K562 (cell line): ENCODE measurements around the gene SORCS2. TPM values are rescaled to one million over a fixed set of nuclear protein-coding genes. Genes with fewer than 3 reads are reported as not detected.

Experiments
- ATAC-seq: fragments of 200-7000 bp; cut with Tn5 transposase; 3 replicates; pipeline ENCODE4 v1.9.1; 2020; ENCODE audit warnings: moderate library complexity
- BruUV-seq: library from RNA; stranded (reverse); fragments of 400-500 nt; replicated peaks from 2 replicates; lab custom pipeline; 2021; lab: Mats Ljungman, UMichigan
- CTCF ChIA-PET: fragments of 300-600 bp; formaldehyde crosslinking; extraction: SDS; loops from one replicate; lab custom pipeline; 2021; ENCODE audit warnings: low intra/inter-chr PET ratio; lab: Yijun Ruan, JAX
- POLR2A ChIA-PET: fragments of 300-600, 350-650 bp; sonication (Branson Sonifier 250); formaldehyde crosslinking; extraction: SDS; loops from one replicate; lab custom pipeline; 2021; ENCODE audit warnings: antibody characterized with exemption, inconsistent platforms; lab: Yijun Ruan, JAX
- DNase-seq, 4 experiments: peaks; one replicate each; pipeline versions ENCODE4 v3.0.0 to v3.0.0-alpha.2; 2011 to 2018; ENCODE audit warnings: low spot score in 3 of 4, mixed read lengths in 3 of 4; ENCODE audit errors: extremely low read depth in 1 of 4
- FAIRE-seq: peaks from 2 replicates; lab custom pipeline; 2011; peaks lifted over from hg19 to GRCh38; lab: Jason Lieb, UNC
- H2AFZ ChIP-seq: 2 replicates; pipeline ENCODE4 v1.6.0; 2011; ENCODE audit warnings: low read depth, low read length, control low read depth, inconsistent platforms
- H3K27ac ChIP-seq: fragments of 200-600 bp; 3 replicates; pipeline ENCODE4 v1.8.0; 2011; ENCODE audit warnings: low read depth, mild to moderate bottlenecking, control low read depth, inconsistent platforms, low read length, moderate library complexity, mixed read lengths; ENCODE audit errors: extremely low read depth
- H3K27me3 ChIP-seq, 2 experiments: fragments of 300-600 bp in 1 of 2; 2 replicates in 1 of 2; 3 replicates in 1 of 2; pipeline versions ENCODE4 v1.6.0 to v1.8.0; 2011; ENCODE audit warnings: inconsistent platforms in 2 of 2, low read length in 2 of 2, mild to moderate bottlenecking in 1 of 2, mixed read lengths in 1 of 2, moderate library complexity in 1 of 2; ENCODE audit not compliant: control insufficient read depth in 2 of 2, insufficient read depth in 2 of 2
- H3K36me3 ChIP-seq: fragments of 300-600 bp; 3 replicates; pipeline ENCODE4 v1.8.0; 2011; ENCODE audit warnings: mild to moderate bottlenecking, low read length, inconsistent platforms; ENCODE audit not compliant: control insufficient read depth, insufficient read depth
- H3K4me1 ChIP-seq, 2 experiments: fragments of 200-600 bp in 1 of 2; replicated peaks in 1 of 2; 2 replicates in 1 of 2; 3 replicates in 1 of 2; pipeline versions ENCODE4 v1.5.1 to v1.8.0; 2011; ENCODE audit warnings: inconsistent platforms in 2 of 2, low read length in 2 of 2, mild to moderate bottlenecking in 1 of 2, mixed read lengths in 1 of 2, moderate library complexity in 1 of 2; ENCODE audit not compliant: control insufficient read depth in 2 of 2, insufficient read depth in 2 of 2
- H3K4me2 ChIP-seq: 2 replicates; pipeline ENCODE4 v1.6.1; 2011; ENCODE audit warnings: low read length, control low read depth, inconsistent platforms, mixed read lengths; ENCODE audit not compliant: insufficient read depth
- H3K4me3 ChIP-seq: fragments of 200-600 bp; sonication (generic), shearing (Covaris generic); 2 replicates; pipeline ENCODE4 v1.5.1; 2016; ENCODE audit warnings: control low read depth, inconsistent platforms
- H3K79me2 ChIP-seq: fragments of 200-600 bp; 3 replicates; pipeline ENCODE4 v1.8.0; 2011; ENCODE audit warnings: low read length, inconsistent platforms; ENCODE audit not compliant: control insufficient read depth, insufficient read depth
- H3K9ac ChIP-seq, 2 experiments: 2 replicates each; pipeline versions ENCODE4 v1.6.0 to v1.6.1; 2011; ENCODE audit warnings: low read depth in 2 of 2, low read length in 2 of 2, control low read depth in 1 of 2, inconsistent platforms in 1 of 2, mild to moderate bottlenecking in 1 of 2, mixed read lengths in 1 of 2; ENCODE audit not compliant: insufficient read depth in 1 of 2
- H3K9me1 ChIP-seq: one replicate; pipeline ENCODE4 v1.6.0; 2011; ENCODE audit warnings: inconsistent platforms, mild to moderate bottlenecking, low read length, moderate library complexity; ENCODE audit not compliant: control insufficient read depth, insufficient read depth
- H3K9me3 ChIP-seq: replicated peaks from 2 replicates; pipeline ENCODE4 v1.5.1; 2011; ENCODE audit warnings: low read depth, low read length, inconsistent platforms; ENCODE audit not compliant: control insufficient read depth, insufficient read depth
- H4K20me1 ChIP-seq: replicated peaks from 2 replicates; pipeline ENCODE4 v1.6.1; 2011; ENCODE audit warnings: low read length, inconsistent platforms, mixed read lengths; ENCODE audit not compliant: control insufficient read depth, insufficient read depth
- BHLHE40 ChIP-seq: IDR thresholded peaks from 2 replicates; pipeline ENCODE4 v1.6.1; 2011; ENCODE audit warnings: low read length, improper control_type of control experiment
- BRD9 ChIP-seq: fragments of 450-650 bp; IDR thresholded peaks from 2 replicates; pipeline ENCODE4 v1.6.1; 2018; ENCODE audit warnings: low read depth; ENCODE audit not compliant: partially characterized antibody
- CBFA2T2 ChIP-seq: fragments of 450-650 bp; conservative IDR thresholded peaks from 2 replicates; pipeline ENCODE4 v1.6.1; 2017; ENCODE audit warnings: mild to moderate bottlenecking
- CSDE1 ChIP-seq, 2 experiments: fragments of 450-650 bp; IDR thresholded peaks; 2 replicates each; pipeline ENCODE4 v1.6.1; 2016; ENCODE audit warnings: mild to moderate bottlenecking in 1 of 2
- GTF2F1 ChIP-seq: IDR thresholded peaks from 2 replicates; pipeline ENCODE4 v1.6.1; 2011; ENCODE audit warnings: low read depth, low read length, improper control_type of control experiment
- HNRNPH1 ChIP-seq: fragments of 200-400 bp; formaldehyde crosslinking; optimal IDR thresholded peaks from 2 replicates; pipeline ENCODE3; 2017; ENCODE audit warnings: low read depth, mild to moderate bottlenecking, low read length, moderate library complexity
- KDM1A ChIP-seq, 2 experiments: fragments of 450-650 bp; IDR thresholded peaks; 2 replicates each; pipeline ENCODE4 v1.6.1; 2016; ENCODE audit warnings: mild to moderate bottlenecking in 2 of 2
- POLR3G ChIP-seq: IDR thresholded peaks from 2 replicates; pipeline ENCODE4 v1.6.1; 2011; ENCODE audit not compliant: insufficient read length, insufficient replicate concordance; ENCODE audit errors: extremely low read depth
- ZBTB40 ChIP-seq, 2 experiments: fragments of 450-650 bp in 1 of 2; sonication (generic) in 1 of 2; formaldehyde crosslinking in 1 of 2; IDR thresholded peaks; 2 replicates each; pipeline versions ENCODE4 v1.7.1 to v1.9.0; 2016 to 2022; ENCODE audit warnings: inconsistent platforms in 1 of 2, mild to moderate bottlenecking in 1 of 2, missing genetic modification reagents in 1 of 2
- ZFP36 ChIP-seq: fragments of 150-350 bp; IDR thresholded peaks from 2 replicates; pipeline ENCODE4 v1.6.1; 2018; ENCODE audit warnings: low read length, low read depth; ENCODE audit not compliant: partially characterized antibody
- ZNF518B ChIP-seq: fragments of 250-450 bp; sonication (Bioruptor Pico); IDR thresholded peaks from 2 replicates; pipeline ENCODE4 v1.5.0; 2021; ENCODE audit warnings: mild to moderate bottlenecking, moderate library complexity
- WGBS: fragments of 100-300 bp; shearing (Covaris generic); methylation state at CpG from one replicate; pipeline ENCODE4 v1.1.6; 2016; ENCODE audit warnings: low coverage, mixed read lengths; ENCODE audit not compliant: insufficient coverage; ENCODE audit errors: missing lambda C conversion rate; 5-methylcytosine and 5-hydroxymethylcytosine counted together
- in situ Hi-C: fragments of 300-500 bp; cut with MboI; formaldehyde crosslinking; loops from 4 replicates; pipeline ENCODE4 v1.15.0; 2018; ENCODE audit warnings: inconsistent platforms, mixed read lengths
- intact Hi-C: fragments of 100-400 bp; cut with micrococcal nuclease; formaldehyde crosslinking; loops from 2 replicates; pipeline ENCODE4 v1.14.2; 2022
- polyA plus RNA-seq, 8 experiments: library from polyadenylated mRNA; depleted of rRNA in 4 of 8; stranded (reverse) in 5 of 8; unstranded in 3 of 8; fragments of >200 nt; fragmentation: Nextera tagmentation in 2 of 8; fragmentation: Illumina TruSeq in 1 of 8; extraction: Ambion mirVana in 2 of 8; extraction: Trizol in 1 of 8; gene quantifications; 2 replicates each; pipeline versions ENCODE4 v1.2.1 to v1.2.3, GENCODE V29; 2011 to 2014; ENCODE audit warnings: inconsistent platforms in 1 of 8, missing spikeins in 1 of 8
- total RNA-seq, 7 experiments: library from RNA; depleted of rRNA in 6 of 7; stranded (reverse); fragments of >200 nt in 6 of 7; fragmentation: Illumina TruSeq in 2 of 7; extraction: Trizol in 2 of 7; gene quantifications; 2 replicates each; pipeline versions ENCODE4 v1.2.1 to v1.2.3, GENCODE V29; 2011 to 2021; ENCODE audit warnings: low replicate concordance in 1 of 7

Gene SORCS2
- total and polyA plus RNA-seq, 9 of the 15 experiments (the other 6 are each of a cell fraction or from before 2014, with no cell fraction given) = not detected

- no peak for ATAC-seq
- Histone ChIP-seq H3K9me3 (no peaks in the 10 kb centered on the region), H3K4me2 (no peak overlapping the region), H4K20me1 (no peaks in the 10 kb centered on the region; the same call in 1 of the 2 replicates), H3K79me2 (no peaks in the 10 kb centered on the region), H3K9me1 (no peaks in the 10 kb centered on the region), H3K27ac (no peak overlapping the region), H3K9ac (no peak overlapping the region), H3K4me3 (no peak overlapping the region), H3K27me3 (peaks cover 13 to 67% of the 10 kb centered on the region in 2 experiments; a peak in 4 of 5 replicates), H3K36me3 (no peaks in the 10 kb centered on the region), H3K4me1 (no peaks in the 10 kb centered on the region), H2AFZ (no peak overlapping the region)
- ChIA-PET POLR2A (no interaction called here), CTCF (no interaction called here)
- DNase-seq = no peak
- intact Hi-C loops (no loop called here), in situ Hi-C loops (no loop called here)
- FAIRE-seq = no peak
- BruUV-seq = no TSS peak
- 0% methylated on average over 3 of the region's 11 CpGs for WGBS
- TF ChIP-seq POLR3G (no peak), ZNF518B (CRISPR knock-in tag) (no peak), ZBTB40 (IDR thresholded peaks at IDR 0.05) (no peak), ZBTB40 (CRISPR knock-in tag; IDR thresholded peaks at IDR 0.05) (no peak), HNRNPH1 (no peak), ZFP36 (no peak), CBFA2T2 (no peak), GTF2F1 (no peak), KDM1A (IDR thresholded peaks at IDR 0.05) (no peak), CSDE1 (IDR thresholded peaks at IDR 0.05) (no peak), BRD9 (no peak), BHLHE40 (no peak)
Measured at GRCh38 chr4:7306986-7307385, 114.6 kb downstream of the SORCS2 start.
